Trophoblast cell (in vitro differentiated cells and primary cell): ENCODE results near the gene UBN1.

Source experiments
- DNase-seq, 2 donors: peaks; one replicate each; pipeline ENCODE4 v3.0.0-alpha.2; 2016
- H2AFZ ChIP-seq: 2 replicates; pipeline ENCODE4 v1.6.1; 2013; ENCODE audit warnings: low read length, moderate library complexity, mild to moderate bottlenecking; ENCODE audit not compliant: insufficient read depth, poor library complexity
- H2AK5ac ChIP-seq: 2 replicates; pipeline ENCODE4 v1.6.1; 2013; ENCODE audit warnings: mild to moderate bottlenecking, low read length
- H2BK120ac ChIP-seq: 2 replicates; pipeline ENCODE4 v1.6.1; 2013; ENCODE audit warnings: low read length, mild to moderate bottlenecking, moderate library complexity; ENCODE audit not compliant: insufficient read depth, poor library complexity
- H2BK12ac ChIP-seq: 2 replicates; pipeline ENCODE4 v1.6.1; 2013; ENCODE audit warnings: mild to moderate bottlenecking, low read length, moderate library complexity
- H2BK5ac ChIP-seq: 2 replicates; pipeline ENCODE4 v1.6.1; 2013; ENCODE audit warnings: low read length, low read depth, moderate library complexity, mild to moderate bottlenecking; ENCODE audit not compliant: poor library complexity
- H3K14ac ChIP-seq: 2 replicates; pipeline ENCODE4 v1.6.1; 2013; ENCODE audit warnings: mild to moderate bottlenecking, low read length
- H3K18ac ChIP-seq: 2 replicates; pipeline ENCODE4 v1.6.1; 2013; ENCODE audit warnings: mild to moderate bottlenecking, low read length
- H3K23ac ChIP-seq: 2 replicates; pipeline ENCODE4 v1.6.1; 2013; ENCODE audit warnings: low read length
- H3K27ac ChIP-seq: 2 replicates; pipeline ENCODE4 v1.5.1; 2013; ENCODE audit warnings: low read depth, mild to moderate bottlenecking, inconsistent platforms, low read length, moderate library complexity
- H3K27me3 ChIP-seq: 2 replicates; pipeline ENCODE4 v1.6.1; 2013; ENCODE audit warnings: inconsistent platforms, mild to moderate bottlenecking, low read length, moderate library complexity; ENCODE audit not compliant: insufficient read depth
- H3K36me3 ChIP-seq, 2 experiments: 1 replicate in 1 of 2; 2 replicates in 1 of 2; pipeline ENCODE4 v1.6.1; 2013; ENCODE audit warnings: low read length in 2 of 2, mild to moderate bottlenecking in 2 of 2, moderate library complexity in 1 of 2; ENCODE audit not compliant: insufficient read depth in 2 of 2, control insufficient read depth in 1 of 2
- H3K4ac ChIP-seq: 2 replicates; pipeline ENCODE4 v1.6.1; 2013; ENCODE audit warnings: low read depth, mild to moderate bottlenecking, low read length, moderate library complexity
- H3K4me1 ChIP-seq, 2 experiments: 1 replicate in 1 of 2; 2 replicates in 1 of 2; pipeline ENCODE4 v1.6.1; 2013; ENCODE audit warnings: low read length in 2 of 2, mild to moderate bottlenecking in 2 of 2, moderate library complexity in 1 of 2; ENCODE audit not compliant: insufficient read depth in 2 of 2, control insufficient read depth in 1 of 2
- H3K4me2 ChIP-seq: 2 replicates; pipeline ENCODE4 v1.6.1; 2013; ENCODE audit warnings: inconsistent platforms, mild to moderate bottlenecking, low read length, moderate library complexity
- H3K4me3 ChIP-seq: 2 replicates; pipeline ENCODE4 v1.5.1; 2013; ENCODE audit warnings: mild to moderate bottlenecking, low read depth, low read length, inconsistent platforms
- H3K79me1 ChIP-seq: one replicate; pipeline ENCODE4 v1.6.1; 2013; ENCODE audit warnings: low read length
- H3K79me2 ChIP-seq: 2 replicates; pipeline ENCODE4 v1.6.1; 2013; ENCODE audit warnings: low read length, mild to moderate bottlenecking; ENCODE audit not compliant: control insufficient read depth, insufficient read depth, poor library complexity
- H3K9ac ChIP-seq: 2 replicates; pipeline ENCODE4 v1.6.1; 2013; ENCODE audit warnings: mild to moderate bottlenecking, low read length
- H3K9me3 ChIP-seq: 2 replicates; pipeline ENCODE4 v1.6.1; 2013; ENCODE audit warnings: low read depth, mild to moderate bottlenecking, control low read depth, inconsistent platforms, low read length; ENCODE audit not compliant: insufficient read depth
- H4K12ac ChIP-seq: 2 replicates; pipeline ENCODE4 v1.6.1; 2013; ENCODE audit warnings: low read depth, mild to moderate bottlenecking, low read length, moderate library complexity
- H4K8ac ChIP-seq: 2 replicates; pipeline ENCODE4 v1.6.1; 2013; ENCODE audit warnings: low read depth, mild to moderate bottlenecking, low read length, moderate library complexity
- H4K91ac ChIP-seq: one replicate; pipeline ENCODE4 v1.6.1; 2013; ENCODE audit warnings: low read depth, mild to moderate bottlenecking, low read length, moderate library complexity
- WGBS: extraction: QIAGEN DNeasy Blood & Tissue Kit; methylation state at CpG from one replicate; pipeline ENCODE4 v1.1.7; 2013; ENCODE audit warnings: missing lambda C conversion rate; ENCODE audit not compliant: insufficient read length, insufficient coverage; ENCODE audit errors: extremely low coverage; 5-methylcytosine and 5-hydroxymethylcytosine counted together

The UBN1 gene

GRCh38 chr16:4862639-4863038 is 15.4 kb downstream of the UBN1 start:
- H3K14ac ChIP-seq, result no peak overlapping the region
- no peak overlapping the region for H2AFZ ChIP-seq
- no CpG with 5 or more reads among the region's 5 CpGs for WGBS

GRCh38 chr16:4864728-4865127 is 17.4 kb downstream of the UBN1 start:
- H2AFZ ChIP-seq, result no peak overlapping the region
- H3K27ac ChIP-seq, result no peak overlapping the region
- no peaks in the 10 kb centered on the region for H3K79me1 ChIP-seq
- H3K4me2 ChIP-seq, result no peak overlapping the region
- no peak overlapping the region for H4K8ac ChIP-seq
- H3K79me2 ChIP-seq, result no peaks in the 10 kb centered on the region
- H3K23ac ChIP-seq, result no peak overlapping the region
- no peak overlapping the region for H4K91ac ChIP-seq
- no peaks in the 10 kb centered on the region for H3K9me3 ChIP-seq
- no peak overlapping the region for H2AK5ac ChIP-seq
- peaks cover 32 to 41% of the 10 kb centered on the region in 2 experiments for H3K36me3 ChIP-seq
- no peaks in the 10 kb centered on the region for H3K4me1 ChIP-seq
- H3K4ac ChIP-seq, result no peak overlapping the region
- no peak overlapping the region for H3K9ac ChIP-seq
- no peak overlapping the region for H3K4me3 ChIP-seq
- H2BK5ac ChIP-seq, result no peak overlapping the region
- no peak for DNase-seq
- H2BK12ac ChIP-seq, result no peak overlapping the region
- no peak overlapping the region for H4K12ac ChIP-seq
- H3K18ac ChIP-seq, result no peak overlapping the region
- no peaks in the 10 kb centered on the region for H3K27me3 ChIP-seq
- no CpG with 5 or more reads among the region's 3 CpGs for WGBS
- no peak overlapping the region for H2BK120ac ChIP-seq
- no peak overlapping the region for H3K14ac ChIP-seq

More at GRCh38 chr16:4862639-4863038, 15.4 kb downstream of the UBN1 start:
- Histone ChIP-seq H3K4ac (no peak overlapping the region), H3K36me3 (peaks cover 36 to 46% of the 10 kb centered on the region in 2 experiments), H3K27ac (no peak overlapping the region), H3K18ac (no peak overlapping the region), H3K23ac (peak overlapping the region; percentile 33), H4K8ac (no peak overlapping the region), H2BK5ac (no peak overlapping the region), H3K9ac (peak overlapping the region; percentile 62), H3K9me3 (no peaks in the 10 kb centered on the region), H3K27me3 (no peaks in the 10 kb centered on the region), H3K79me2 (no peaks in the 10 kb centered on the region), H3K4me3 (no peak overlapping the region), H2BK12ac (no peak overlapping the region), H2BK120ac (no peak overlapping the region), H3K4me1 (no peaks in the 10 kb centered on the region), H3K4me2 (no peak overlapping the region), H4K91ac (no peak overlapping the region), H4K12ac (no peak overlapping the region), H2AK5ac (no peak overlapping the region), H3K79me1 (no peaks in the 10 kb centered on the region)
- DNase-seq, result peak in 1 of 2 donors; percentile 27

- Histone ChIP-seq H3K23ac (no peak overlapping the region), H3K18ac (no peak overlapping the region), H2AFZ (no peak overlapping the region), H3K36me3 (peaks cover 32 to 41% of the 10 kb centered on the region in 2 experiments), H3K9me3 (no peaks in the 10 kb centered on the region), H2BK12ac (no peak overlapping the region), H3K4ac (peak overlapping the region; percentile 58), H4K91ac (no peak overlapping the region), H2BK120ac (no peak overlapping the region), H2AK5ac (no peak overlapping the region), H3K27me3 (no peaks in the 10 kb centered on the region), H3K4me3 (no peak overlapping the region), H4K8ac (no peak overlapping the region), H3K4me2 (no peak overlapping the region), H3K79me1 (no peaks in the 10 kb centered on the region), H3K9ac (no peak overlapping the region), H3K27ac (no peak overlapping the region), H3K14ac (no peak overlapping the region), H3K79me2 (no peaks in the 10 kb centered on the region), H4K12ac (no peak overlapping the region), H2BK5ac (no peak overlapping the region), H3K4me1 (no peaks in the 10 kb centered on the region)
- no peak for DNase-seq
- no CpG with 5 or more reads among the region's 13 CpGs for WGBS
Measured at GRCh38 chr16:4865231-4865860, 18.1 kb downstream of the UBN1 start.

GRCh38 chr16:4866586-4866985 is 19.3 kb downstream of the UBN1 start:
- H3K79me2 ChIP-seq, result no peaks in the 10 kb centered on the region
- no peak overlapping the region for H3K27ac ChIP-seq
- H2BK12ac ChIP-seq, result no peak overlapping the region
- no peak overlapping the region for H3K9ac ChIP-seq
- no peak overlapping the region for H2AK5ac ChIP-seq
- no peaks in the 10 kb centered on the region for H3K4me1 ChIP-seq
- H2BK120ac ChIP-seq, result no peak overlapping the region
- no peaks in the 10 kb centered on the region for H3K9me3 ChIP-seq
- DNase-seq, result no peak
- H2BK5ac ChIP-seq, result no peak overlapping the region
- H3K4ac ChIP-seq, result no peak overlapping the region
- no peak overlapping the region for H3K4me3 ChIP-seq
- H4K8ac ChIP-seq, result no peak overlapping the region
- no peak overlapping the region for H2AFZ ChIP-seq
- no peaks in the 10 kb centered on the region for H3K79me1 ChIP-seq
- H3K14ac ChIP-seq, result no peak overlapping the region
- H3K18ac ChIP-seq, result no peak overlapping the region
- H4K91ac ChIP-seq, result no peak overlapping the region
- no peak overlapping the region for H4K12ac ChIP-seq
- no peak overlapping the region for H3K4me2 ChIP-seq
- H3K27me3 ChIP-seq, result no peaks in the 10 kb centered on the region
- no CpG with 5 or more reads among the region's 12 CpGs for WGBS
- no peak overlapping the region for H3K23ac ChIP-seq
- H3K36me3 ChIP-seq, result peaks cover 34 to 39% of the 10 kb centered on the region in 2 experiments
